ENCODE measurements around the gene BCAR3. TPM values are rescaled to one million over a fixed set of nuclear protein-coding genes. Genes with fewer than 3 reads are reported as not detected.

The BCAR3 gene
- total RNA-seq, 1 donor from 2014 or later, result 16.6 TPM

DNA sequence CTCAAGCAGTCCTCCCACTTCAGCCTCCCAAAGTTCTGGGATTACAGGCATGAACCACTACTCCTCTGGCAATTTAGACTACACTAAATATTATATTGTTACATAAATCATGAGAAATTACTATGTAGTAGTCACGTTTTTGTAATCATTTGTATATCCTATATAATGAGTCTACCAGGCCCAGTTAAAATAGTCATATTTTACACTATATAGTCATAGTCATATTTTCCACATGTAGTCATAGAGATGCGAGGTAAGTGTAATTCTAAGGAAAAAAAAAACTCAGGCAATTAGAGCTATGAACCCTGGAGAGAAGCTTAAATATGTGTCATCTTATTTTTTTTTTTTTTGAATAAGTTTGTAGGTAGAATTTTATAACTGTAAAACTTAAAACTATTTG is 143.7 kb downstream of the BCAR3 start:
- Mint-ChIP-seq H3K27ac (no peak overlapping the region), H3K4me3 (no peak overlapping the region), H3K27me3 (no peaks in the 10 kb centered on the region), H3K36me3 (peaks cover 34% of the 10 kb centered on the region), H3K9me3 (no peaks in the 10 kb centered on the region), H3K4me1 (ENCODE audit: unreplicated experiment) (no peaks in the 10 kb centered on the region)
- no peak for DNase-seq (ENCODE audit: extremely low spot score, unreplicated experiment)
- TF ChIP-seq, protein P1, sequence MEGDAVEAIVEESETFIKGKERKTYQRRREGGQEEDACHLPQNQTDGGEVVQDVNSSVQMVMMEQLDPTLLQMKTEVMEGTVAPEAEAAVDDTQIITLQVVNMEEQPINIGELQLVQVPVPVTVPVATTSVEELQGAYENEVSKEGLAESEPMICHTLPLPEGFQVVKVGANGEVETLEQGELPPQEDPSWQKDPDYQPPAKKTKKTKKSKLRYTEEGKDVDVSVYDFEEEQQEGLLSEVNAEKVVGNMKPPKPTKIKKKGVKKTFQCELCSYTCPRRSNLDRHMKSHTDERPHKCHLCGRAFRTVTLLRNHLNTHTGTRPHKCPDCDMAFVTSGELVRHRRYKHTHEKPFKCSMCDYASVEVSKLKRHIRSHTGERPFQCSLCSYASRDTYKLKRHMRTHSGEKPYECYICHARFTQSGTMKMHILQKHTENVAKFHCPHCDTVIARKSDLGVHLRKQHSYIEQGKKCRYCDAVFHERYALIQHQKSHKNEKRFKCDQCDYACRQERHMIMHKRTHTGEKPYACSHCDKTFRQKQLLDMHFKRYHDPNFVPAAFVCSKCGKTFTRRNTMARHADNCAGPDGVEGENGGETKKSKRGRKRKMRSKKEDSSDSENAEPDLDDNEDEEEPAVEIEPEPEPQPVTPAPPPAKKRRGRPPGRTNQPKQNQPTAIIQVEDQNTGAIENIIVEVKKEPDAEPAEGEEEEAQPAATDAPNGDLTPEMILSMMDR (conservative IDR thresholded peaks at IDR 0.05), result no peak

DNA sequence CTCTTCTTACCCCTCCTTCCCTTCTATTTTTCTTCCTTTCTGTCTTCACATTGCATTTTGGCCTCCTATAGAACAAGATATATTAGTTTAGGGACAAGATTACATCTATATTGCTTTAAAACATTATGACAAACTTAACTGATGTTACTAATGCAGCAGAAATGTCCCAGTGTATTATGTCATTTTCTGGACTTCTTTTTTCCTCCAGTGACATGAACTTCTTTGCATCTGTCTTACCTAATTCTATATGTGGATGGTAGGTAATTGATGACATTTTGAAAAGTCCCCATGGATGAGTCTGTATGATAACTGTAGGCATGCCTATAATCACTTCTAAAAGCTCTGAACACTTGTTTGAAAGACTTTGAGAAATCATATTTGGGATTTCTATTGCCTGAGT is 144.2 kb downstream of the BCAR3 start:
- no peak overlapping the region for H3K27ac Mint-ChIP-seq
- no peak overlapping the region for H3K4me3 Mint-ChIP-seq
- no peaks in the 10 kb centered on the region for H3K27me3 Mint-ChIP-seq
- DNase-seq (ENCODE audit: extremely low spot score, unreplicated experiment), result no peak
- no peaks in the 10 kb centered on the region for H3K9me3 Mint-ChIP-seq
- peaks cover 39% of the 10 kb centered on the region for H3K36me3 Mint-ChIP-seq
- TF ChIP-seq, protein P1 (conservative IDR thresholded peaks at IDR 0.05), result no peak
- H3K4me1 Mint-ChIP-seq (ENCODE audit: unreplicated experiment), result no peaks in the 10 kb centered on the region

DNA sequence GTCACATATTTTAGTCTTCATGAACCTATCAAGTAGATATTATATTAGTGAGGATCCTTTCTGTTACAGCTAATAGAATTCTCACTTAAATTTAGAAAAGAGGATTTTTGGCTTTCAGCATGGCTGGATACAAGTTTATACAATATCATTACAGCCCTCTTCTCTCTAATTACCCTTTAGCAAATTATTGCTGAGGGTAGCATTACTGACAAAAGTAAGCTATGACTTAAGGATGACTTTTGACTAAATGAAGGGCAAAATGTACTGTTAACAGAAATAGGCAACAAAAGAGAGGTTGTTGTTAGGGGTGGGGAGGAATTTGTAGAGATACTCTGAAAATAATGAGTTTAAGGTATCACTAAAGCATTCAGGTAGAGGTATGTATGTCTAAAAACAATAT is 148.0 kb downstream of the BCAR3 start:
- Mint-ChIP-seq H3K36me3 (peaks cover 47% of the 10 kb centered on the region), H3K4me1 (ENCODE audit: unreplicated experiment) (no peaks in the 10 kb centered on the region), H3K27ac (peak overlapping the region; percentile 31)

DNA sequence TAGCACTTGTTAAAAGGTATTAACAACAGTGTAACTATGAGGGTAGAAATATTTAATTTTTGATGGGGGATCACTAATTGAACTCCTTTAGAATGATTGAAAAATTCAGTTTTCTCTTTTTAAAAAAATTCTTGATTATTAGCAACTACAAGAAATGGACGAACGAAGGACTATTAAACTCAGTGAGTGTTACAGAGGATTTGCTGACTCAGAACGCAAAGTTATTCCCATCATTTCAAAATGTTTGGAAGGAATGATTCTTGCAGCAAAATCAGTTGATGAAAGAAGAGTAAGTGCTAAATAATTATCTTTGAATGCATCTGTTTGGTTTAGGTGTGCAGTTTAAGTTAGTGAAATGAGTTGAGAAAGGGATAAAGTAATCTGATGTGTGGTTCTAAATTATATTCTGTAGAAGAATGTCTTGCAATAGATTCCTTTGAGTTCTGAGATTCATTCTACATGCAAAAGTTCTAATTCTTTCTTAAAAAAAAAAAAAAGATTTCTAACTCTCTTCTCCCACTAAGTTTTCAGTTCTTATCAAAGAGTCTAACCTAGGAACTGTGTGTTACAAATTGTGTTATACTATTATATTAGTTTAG is 148.8 kb downstream of the BCAR3 start:
- H3K4me1 Mint-ChIP-seq (ENCODE audit: unreplicated experiment), result no peaks in the 10 kb centered on the region
- no peak for DNase-seq (ENCODE audit: extremely low spot score, unreplicated experiment)
- peaks cover 45% of the 10 kb centered on the region for H3K36me3 Mint-ChIP-seq
- no peaks in the 10 kb centered on the region for H3K9me3 Mint-ChIP-seq
- no peak overlapping the region for H3K27ac Mint-ChIP-seq
- H3K4me3 Mint-ChIP-seq, result no peak overlapping the region
- TF ChIP-seq, protein P1 (conservative IDR thresholded peaks at IDR 0.05), result no peak
- H3K27me3 Mint-ChIP-seq, result no peaks in the 10 kb centered on the region

More for the DNA sequence above, 148.0 kb downstream of the BCAR3 start:
- TF ChIP-seq, protein P1 (conservative IDR thresholded peaks at IDR 0.05), result no peak
- H3K4me3 Mint-ChIP-seq, result no peak overlapping the region
- DNase-seq (ENCODE audit: extremely low spot score, unreplicated experiment), result no peak
- H3K27me3 Mint-ChIP-seq, result no peaks in the 10 kb centered on the region
- H3K9me3 Mint-ChIP-seq, result no peaks in the 10 kb centered on the region

DNA sequence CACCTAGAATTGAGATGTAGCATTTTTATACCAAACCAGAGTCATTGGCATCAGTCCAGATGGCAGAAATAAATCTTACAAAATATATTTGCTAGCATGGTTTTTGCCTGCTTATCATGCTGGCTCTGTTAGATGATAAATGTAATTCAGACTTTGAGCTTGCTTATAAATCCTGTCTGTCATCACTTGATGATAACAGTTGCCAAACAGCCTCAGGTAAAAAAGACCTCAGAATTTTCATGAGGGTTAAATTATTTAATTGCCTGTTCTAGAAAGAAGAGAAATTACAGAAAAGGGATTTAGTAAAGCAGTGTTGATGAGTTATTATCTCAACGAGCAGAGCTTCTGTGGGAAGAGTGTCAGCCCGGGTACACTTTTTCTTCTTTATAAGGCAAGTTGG is 150.4 kb downstream of the BCAR3 start:
- Mint-ChIP-seq H3K4me3 (no peak overlapping the region), H3K27me3 (no peaks in the 10 kb centered on the region), H3K27ac (no peak overlapping the region), H3K4me1 (ENCODE audit: unreplicated experiment) (no peaks in the 10 kb centered on the region), H3K36me3 (peaks cover 51% of the 10 kb centered on the region), H3K9me3 (no peaks in the 10 kb centered on the region)
- DNase-seq (ENCODE audit: extremely low spot score, unreplicated experiment), result no peak
- TF ChIP-seq, protein P1 (conservative IDR thresholded peaks at IDR 0.05), result no peak

DNA sequence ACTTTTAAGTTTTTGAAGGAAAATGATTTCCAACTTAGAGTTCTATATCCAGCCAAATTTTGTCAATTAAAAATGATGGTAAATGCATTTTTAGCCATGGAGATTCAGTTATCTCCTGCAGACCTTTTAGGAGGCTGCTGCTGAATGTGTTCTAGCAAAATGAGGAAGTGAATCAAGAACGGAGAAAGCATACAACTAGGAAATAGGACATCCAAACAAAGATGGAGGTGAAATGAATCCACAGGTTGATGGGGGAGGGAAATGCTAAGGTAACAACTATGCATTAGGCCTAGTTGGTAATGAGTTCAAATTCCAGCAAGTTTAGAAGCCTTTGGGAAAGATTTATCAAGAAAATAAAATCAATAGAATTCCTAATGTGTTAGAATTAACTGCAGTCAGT is 153.2 kb downstream of the BCAR3 start:
- Mint-ChIP-seq H3K27ac (no peak overlapping the region), H3K36me3 (peaks cover 42% of the 10 kb centered on the region), H3K27me3 (no peaks in the 10 kb centered on the region), H3K4me1 (ENCODE audit: unreplicated experiment) (no peaks in the 10 kb centered on the region), H3K9me3 (no peaks in the 10 kb centered on the region), H3K4me3 (no peak overlapping the region)
- no peak for DNase-seq (ENCODE audit: extremely low spot score, unreplicated experiment)
- TF ChIP-seq, protein P1 (conservative IDR thresholded peaks at IDR 0.05), result no peak

All from type B pancreatic cell (in vitro differentiated cells).